Testis (tissue), 3 donors: ENCODE measurements around the gene SLC26A8. TPM values are rescaled to one million over a fixed set of nuclear protein-coding genes. Genes with fewer than 3 reads are reported as not detected.

Experiments
- DNase-seq: peaks from one replicate; pipeline ENCODE4 v3.0.0-alpha.2; 2019
- H3K27ac ChIP-seq, 2 donors: fragments of 200-600 bp; sonication (generic); one replicate each; pipeline ENCODE4 v1.5.1; 2019
- H3K27me3 ChIP-seq: fragments of 200-600 bp; sonication (generic); one replicate; pipeline ENCODE4 v1.5.1; 2019
- H3K36me3 ChIP-seq: fragments of 200-600 bp; sonication (generic); one replicate; pipeline ENCODE4 v1.5.1; 2017; ENCODE audit warnings: low read depth; ENCODE audit errors: missing control alignments
- H3K4me1 ChIP-seq: fragments of 200-600 bp; sonication (generic); one replicate; pipeline ENCODE4 v1.5.1; 2019
- H3K4me3 ChIP-seq, 2 donors: fragments of 200-600 bp; sonication (generic); one replicate each; pipeline ENCODE4 v1.5.1; 2017 to 2019
- H3K9me3 ChIP-seq: fragments of 200-600 bp; sonication (generic); one replicate; pipeline ENCODE4 v1.5.1; 2017
- POLR2A ChIP-seq: fragments of 450-650 bp; IDR thresholded peaks from one replicate; pipeline ENCODE4 v1.6.1; 2017; ENCODE audit warnings: antibody characterized with exemption, mild to moderate bottlenecking, moderate library complexity
- WGBS, 2 donors: methylation state at CpG; one replicate each; pipeline ENCODE4 v1.1.5; 2018; 5-methylcytosine and 5-hydroxymethylcytosine counted together
- intact Hi-C: fragments of 100-400 bp; cut with DNase I; formaldehyde crosslinking; loops from one replicate; pipeline ENCODE4 v1.15.1; 2023; ENCODE audit warnings: low total_unique reads
- polyA plus RNA-seq: library from polyadenylated mRNA; stranded (reverse); fragments of 350-450 nt; fragmentation: Illumina TruSeq; extraction: RNeasy Lipid Tissue Mini Kit (QIAGEN cat#74804); gene quantifications from one replicate; pipeline ENCODE4 v1.2.3, GENCODE V29; 2014; ENCODE audit warnings: low read depth, low replicate concordance; ENCODE audit not compliant: insufficient read depth
- total RNA-seq, 2 donors: library from RNA; depleted of rRNA; stranded (reverse); fragments of >200 nt; gene quantifications; one replicate each; pipeline ENCODE4 v1.2.3, GENCODE V29; 2016
- TF ChIP-seq, protein P1 (sequence below), 3 experiments: fragments of 450-650 bp in 2 of 3; fragments of 200-600 bp in 1 of 3; sonication (generic) in 1 of 3; IDR thresholded peaks; one replicate each; pipeline ENCODE4 v1.5.1; 2016 to 2019; ENCODE audit warnings: antibody characterized with exemption in 3 of 3, mild to moderate bottlenecking in 2 of 3, moderate library complexity in 1 of 3

Gene SLC26A8
- total and polyA plus RNA-seq, 3 donors from 2014 or later = 52.0 to 160 (median 66.9) TPM

DNA sequence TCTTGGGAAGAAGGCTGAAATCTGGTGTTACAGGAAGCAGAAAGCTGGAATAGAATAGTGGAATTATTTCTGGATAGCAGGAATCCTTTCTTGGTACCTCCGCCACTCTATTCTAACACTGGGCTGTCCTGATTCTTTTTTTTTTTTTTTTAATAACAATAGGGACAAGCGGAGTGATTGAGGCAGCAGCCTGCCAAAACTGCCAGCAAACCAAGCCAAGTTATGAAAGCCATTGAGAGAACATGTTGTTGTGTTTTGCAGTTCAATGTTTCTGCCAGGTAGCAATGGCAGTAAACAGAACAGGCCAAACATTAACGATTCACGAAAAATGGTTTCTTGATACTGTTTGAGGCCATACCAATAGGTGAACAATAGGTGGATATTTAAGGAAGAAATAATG, 47.1 kb downstream of the SLC26A8 start:
- no peak for DNase-seq
- Histone ChIP-seq H3K9me3 (no peaks in the 10 kb centered on the region), H3K27ac (no peak overlapping the region), H3K4me3 (no peak overlapping the region), H3K4me1 (no peaks in the 10 kb centered on the region), H3K36me3 (no peaks in the 10 kb centered on the region), H3K27me3 (no peaks in the 10 kb centered on the region)
- TF ChIP-seq POLR2A = no peak
- TF ChIP-seq, protein P1, sequence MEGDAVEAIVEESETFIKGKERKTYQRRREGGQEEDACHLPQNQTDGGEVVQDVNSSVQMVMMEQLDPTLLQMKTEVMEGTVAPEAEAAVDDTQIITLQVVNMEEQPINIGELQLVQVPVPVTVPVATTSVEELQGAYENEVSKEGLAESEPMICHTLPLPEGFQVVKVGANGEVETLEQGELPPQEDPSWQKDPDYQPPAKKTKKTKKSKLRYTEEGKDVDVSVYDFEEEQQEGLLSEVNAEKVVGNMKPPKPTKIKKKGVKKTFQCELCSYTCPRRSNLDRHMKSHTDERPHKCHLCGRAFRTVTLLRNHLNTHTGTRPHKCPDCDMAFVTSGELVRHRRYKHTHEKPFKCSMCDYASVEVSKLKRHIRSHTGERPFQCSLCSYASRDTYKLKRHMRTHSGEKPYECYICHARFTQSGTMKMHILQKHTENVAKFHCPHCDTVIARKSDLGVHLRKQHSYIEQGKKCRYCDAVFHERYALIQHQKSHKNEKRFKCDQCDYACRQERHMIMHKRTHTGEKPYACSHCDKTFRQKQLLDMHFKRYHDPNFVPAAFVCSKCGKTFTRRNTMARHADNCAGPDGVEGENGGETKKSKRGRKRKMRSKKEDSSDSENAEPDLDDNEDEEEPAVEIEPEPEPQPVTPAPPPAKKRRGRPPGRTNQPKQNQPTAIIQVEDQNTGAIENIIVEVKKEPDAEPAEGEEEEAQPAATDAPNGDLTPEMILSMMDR (IDR thresholded peaks at IDR 0.05) = no peak
- 76 to 81% methylated on average over 4 of the region's 4 CpGs for WGBS, 2 donors
- intact Hi-C loops = no loop called here

DNA sequence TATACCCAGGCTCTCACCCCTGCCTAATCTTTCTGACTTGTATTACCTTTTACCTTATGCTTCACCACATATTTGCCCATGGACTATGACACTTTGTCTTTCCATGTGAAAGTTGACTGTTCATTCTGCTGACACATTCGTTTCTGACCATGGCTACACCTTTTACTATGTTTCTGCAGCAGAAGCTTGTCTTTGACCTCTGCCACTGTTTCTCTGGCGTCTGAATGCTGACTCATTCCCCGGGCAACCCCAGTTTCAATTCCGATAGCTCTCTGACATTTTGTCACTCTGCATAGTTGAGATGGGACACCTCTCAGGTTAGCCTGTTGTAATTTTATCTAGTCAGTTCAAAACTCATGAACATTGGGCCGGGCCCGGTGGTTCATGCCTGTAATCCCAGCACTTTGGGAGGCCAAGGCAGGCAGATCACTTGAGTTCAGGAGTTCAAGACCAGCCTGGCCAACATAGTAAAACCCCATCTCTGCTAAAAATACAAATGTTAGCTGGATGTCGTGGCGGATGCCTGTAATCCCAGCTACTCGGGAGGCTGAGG, 50.7 kb downstream of the SLC26A8 start:
- Histone ChIP-seq H3K4me3 (no peak overlapping the region), H3K9me3 (no peaks in the 10 kb centered on the region), H3K36me3 (no peaks in the 10 kb centered on the region), H3K27me3 (no peaks in the 10 kb centered on the region), H3K27ac (no peak overlapping the region), H3K4me1 (no peaks in the 10 kb centered on the region)
- 89 to 90% methylated on average over 9 of the region's 9 CpGs for WGBS, 2 donors
- TF ChIP-seq, protein P1 (IDR thresholded peaks at IDR 0.05) = no peak
- TF ChIP-seq POLR2A = no peak
- DNase-seq = no peak
- intact Hi-C loops = no loop called here

DNA sequence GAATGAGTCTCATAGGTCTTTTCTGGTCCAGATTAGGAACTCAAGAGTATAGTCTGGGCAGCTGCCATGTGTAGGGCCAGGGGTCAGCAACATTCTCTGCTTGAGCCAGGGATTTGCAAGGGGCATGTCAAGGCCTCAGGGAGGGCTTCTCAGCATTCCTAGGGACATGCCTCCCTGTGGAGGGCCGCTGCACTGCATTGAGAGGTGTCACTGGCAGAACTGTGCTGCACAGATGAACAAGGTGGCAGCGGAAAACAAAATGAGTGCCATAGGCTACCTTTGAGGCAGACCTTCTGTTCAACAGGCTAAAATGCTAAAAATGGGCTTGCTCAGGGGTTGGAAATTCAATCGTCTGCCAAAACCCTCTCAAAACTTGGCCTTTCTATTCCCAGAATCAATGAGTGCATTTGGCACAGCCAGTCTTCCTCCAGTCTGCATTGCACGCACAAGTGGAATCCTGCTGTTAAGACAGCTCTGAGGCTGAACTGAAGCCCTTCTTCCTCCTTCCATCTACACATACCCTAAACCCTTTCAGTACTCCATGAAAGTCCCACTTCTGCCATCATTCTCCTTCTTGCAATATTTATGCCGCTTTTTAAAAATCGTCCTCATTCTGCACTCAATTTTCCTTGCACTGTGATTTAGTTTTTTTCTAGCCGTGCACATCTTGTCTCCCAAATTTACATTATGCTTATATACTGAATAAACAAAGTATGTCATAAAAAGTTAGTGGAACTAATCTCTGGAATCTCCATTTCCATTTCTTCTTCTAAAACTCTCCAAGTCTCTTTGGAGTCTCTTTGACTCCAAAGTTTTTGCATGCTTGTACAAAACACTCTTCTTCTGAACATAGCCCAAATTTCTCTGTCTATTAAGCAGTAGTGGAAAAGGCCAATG, 51.7 kb downstream of the SLC26A8 start:
- H3K36me3 ChIP-seq = no peaks in the 10 kb centered on the region
- H3K9me3 ChIP-seq = no peaks in the 10 kb centered on the region
- DNase-seq = peak; percentile 36
- H3K4me3 ChIP-seq = no peak overlapping the region
- no peaks in the 10 kb centered on the region for H3K4me1 ChIP-seq
- TF ChIP-seq POLR2A = no peak
- TF ChIP-seq, protein P1 (IDR thresholded peaks at IDR 0.05) = peak in 1 of 3 experiments; percentile 7
- WGBS, 2 donors = 79 to 83% methylated on average over 7 of the region's 7 CpGs
- intact Hi-C loops = no loop called here
- no peaks in the 10 kb centered on the region for H3K27me3 ChIP-seq
- no peak overlapping the region for H3K27ac ChIP-seq

DNA sequence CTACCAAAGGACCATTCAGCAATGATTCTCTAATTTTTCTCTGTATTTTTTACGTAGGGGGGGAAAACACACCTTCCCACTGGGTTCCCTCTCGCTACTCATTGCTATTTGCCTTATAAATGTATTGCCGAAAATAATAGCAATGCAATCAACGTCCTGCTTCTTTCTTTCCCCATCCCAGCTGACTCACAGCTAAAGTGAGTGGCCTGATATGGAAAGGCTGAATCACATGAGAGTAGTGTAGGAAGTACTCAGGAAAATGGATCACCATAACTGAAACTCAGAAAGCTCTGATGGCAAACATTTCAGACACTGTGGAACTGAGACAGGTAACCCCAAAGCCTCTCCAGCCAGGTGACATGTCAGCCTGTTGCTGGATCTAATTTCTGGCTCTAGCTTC, 54.3 kb downstream of the SLC26A8 start:
- no peaks in the 10 kb centered on the region for H3K9me3 ChIP-seq
- WGBS, 2 donors = 90 to 93% methylated on average over 4 of the region's 4 CpGs
- no peak overlapping the region for H3K27ac ChIP-seq
- no peak for TF ChIP-seq POLR2A
- TF ChIP-seq, protein P1 (IDR thresholded peaks at IDR 0.05) = no peak
- H3K4me3 ChIP-seq = no peak overlapping the region
- no peaks in the 10 kb centered on the region for H3K27me3 ChIP-seq
- intact Hi-C loops = no loop called here
- no peaks in the 10 kb centered on the region for H3K36me3 ChIP-seq
- H3K4me1 ChIP-seq = no peaks in the 10 kb centered on the region
- no peak for DNase-seq
